Testis (tissue), 2 donors: ENCODE measurements around the gene PRKACB.
"Not testable (repeated sequence)": the region's sequence is repeated elsewhere in the genome, so short reads cannot be mapped to it uniquely, and the experiment has no call there.

ENCODE experiments used
- CTCF ChIP-seq, 3 experiments: fragments of 450-650 bp in 2 of 3; fragments of 200-600 bp in 1 of 3; sonication (generic) in 1 of 3; IDR thresholded peaks; one replicate each; pipeline ENCODE4 v1.5.1; 2016 to 2019; ENCODE audit warnings: antibody characterized with exemption in 3 of 3, mild to moderate bottlenecking in 2 of 3, moderate library complexity in 1 of 3
- POLR2A ChIP-seq: fragments of 450-650 bp; IDR thresholded peaks from one replicate; pipeline ENCODE4 v1.6.1; 2017; ENCODE audit warnings: antibody characterized with exemption, mild to moderate bottlenecking, moderate library complexity

GRCh38 chr1:84107538-84107937 lies 36.5 kb upstream of the PRKACB start:
- not testable (repeated sequence) for TF ChIP-seq POLR2A; CTCF (IDR thresholded peaks at IDR 0.05)
